LNCaP clone FGC (cell line): ENCODE measurements around the gene CYP27B1.

Experiments used
- DNase-seq: peaks from one replicate; pipeline ENCODE4 v3.0.0-alpha.2; 2011; ENCODE audit warnings: low read depth
- H3K4me3 ChIP-seq: 2 replicates; pipeline ENCODE4 v1.5.1; 2011; ENCODE audit warnings: mild to moderate bottlenecking, low read depth, low read length, control low read depth
- CTCF ChIP-seq: IDR thresholded peaks from 2 replicates; pipeline ENCODE4 v1.5.1; 2012; ENCODE audit warnings: mild to moderate bottlenecking; ENCODE audit not compliant: control insufficient read depth, insufficient read depth; ENCODE audit errors: extremely low read depth

Gene CYP27B1

GRCh38 chr12:57803319-57803893 lies 36.5 kb upstream of the CYP27B1 start:
- H3K4me3 ChIP-seq = no peak overlapping the region
- no peak for DNase-seq
- TF ChIP-seq CTCF = peak; percentile 79

GRCh38 chr12:57802607-57803006 lies 35.7 kb upstream of the CYP27B1 start:
- no peak overlapping the region for H3K4me3 ChIP-seq
- no peak for DNase-seq
- TF ChIP-seq CTCF = no peak

- no peak for DNase-seq
- H3K4me3 ChIP-seq = no peak overlapping the region
- TF ChIP-seq CTCF = no peak
These were observed 34.1 kb upstream of the CYP27B1 start for GRCh38 chr12:57800965-57801364.

GRCh38 chr12:57797933-57798332 lies 31.1 kb upstream of the CYP27B1 start:
- no peak overlapping the region for H3K4me3 ChIP-seq
- TF ChIP-seq CTCF = no peak
- DNase-seq = no peak

- no peak overlapping the region for H3K4me3 ChIP-seq
- no peak for TF ChIP-seq CTCF
- no peak for DNase-seq
These were observed 30.1 kb upstream of the CYP27B1 start for GRCh38 chr12:57796996-57797395.

- DNase-seq = no peak
- H3K4me3 ChIP-seq = no peak overlapping the region
- no peak for TF ChIP-seq CTCF
These were observed 28.5 kb upstream of the CYP27B1 start for GRCh38 chr12:57795354-57795753.

GRCh38 chr12:57793920-57794319 lies 27.0 kb upstream of the CYP27B1 start:
- DNase-seq = no peak
- TF ChIP-seq CTCF = no peak
- no peak overlapping the region for H3K4me3 ChIP-seq
